ENCODE measurements around the gene RAB3GAP1.

GRCh38 chr2:135096665-135097446 lies 44.8 kb downstream of the RAB3GAP1 start:
- TF ChIP-seq HDGF (IDR thresholded peaks at IDR 0.05; ENCODE audit: borderline replicate concordance) = no peak
- TF ChIP-seq CTBP1 (IDR thresholded peaks at IDR 0.05; ENCODE audit: borderline replicate concordance) = no peak
- TF ChIP-seq BHLHE40 (IDR thresholded peaks at IDR 0.05; ENCODE audit: borderline replicate concordance) = no peak
- TF ChIP-seq SP1 (IDR thresholded peaks at IDR 0.05) = no peak
- TF ChIP-seq L3MBTL2 (conservative IDR thresholded peaks at IDR 0.05) = no peak
- no peak for TF ChIP-seq PKNOX1 (IDR thresholded peaks at IDR 0.05)
- no peak for TF ChIP-seq LEF1 (IDR thresholded peaks at IDR 0.05; ENCODE audit: borderline replicate concordance)
- no peak for TF ChIP-seq NFRKB (IDR thresholded peaks at IDR 0.05)
- no peak for TF ChIP-seq FOXM1 (IDR thresholded peaks at IDR 0.05; ENCODE audit: borderline replicate concordance)
- TF ChIP-seq ELF4 (IDR thresholded peaks at IDR 0.05) = no peak
- no peak for TF ChIP-seq TARDBP (IDR thresholded peaks at IDR 0.05)
- no peak for TF ChIP-seq SUZ12 (IDR thresholded peaks at IDR 0.05)
- TF ChIP-seq FOXA1 (IDR thresholded peaks at IDR 0.05) = no peak
